HG03060 (cell line): ENCODE results near the gene CLMP.

Experiments
- ATAC-seq: cut with Tn5 transposase; IDR thresholded peaks from one replicate; pipeline ENCODE4 v1.9.1; 2021; ENCODE audit warnings: low read depth, moderate number of reproducible peaks; ENCODE audit not compliant: unreplicated experiment

Gene CLMP, protein sequence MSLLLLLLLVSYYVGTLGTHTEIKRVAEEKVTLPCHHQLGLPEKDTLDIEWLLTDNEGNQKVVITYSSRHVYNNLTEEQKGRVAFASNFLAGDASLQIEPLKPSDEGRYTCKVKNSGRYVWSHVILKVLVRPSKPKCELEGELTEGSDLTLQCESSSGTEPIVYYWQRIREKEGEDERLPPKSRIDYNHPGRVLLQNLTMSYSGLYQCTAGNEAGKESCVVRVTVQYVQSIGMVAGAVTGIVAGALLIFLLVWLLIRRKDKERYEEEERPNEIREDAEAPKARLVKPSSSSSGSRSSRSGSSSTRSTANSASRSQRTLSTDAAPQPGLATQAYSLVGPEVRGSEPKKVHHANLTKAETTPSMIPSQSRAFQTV

DNA sequence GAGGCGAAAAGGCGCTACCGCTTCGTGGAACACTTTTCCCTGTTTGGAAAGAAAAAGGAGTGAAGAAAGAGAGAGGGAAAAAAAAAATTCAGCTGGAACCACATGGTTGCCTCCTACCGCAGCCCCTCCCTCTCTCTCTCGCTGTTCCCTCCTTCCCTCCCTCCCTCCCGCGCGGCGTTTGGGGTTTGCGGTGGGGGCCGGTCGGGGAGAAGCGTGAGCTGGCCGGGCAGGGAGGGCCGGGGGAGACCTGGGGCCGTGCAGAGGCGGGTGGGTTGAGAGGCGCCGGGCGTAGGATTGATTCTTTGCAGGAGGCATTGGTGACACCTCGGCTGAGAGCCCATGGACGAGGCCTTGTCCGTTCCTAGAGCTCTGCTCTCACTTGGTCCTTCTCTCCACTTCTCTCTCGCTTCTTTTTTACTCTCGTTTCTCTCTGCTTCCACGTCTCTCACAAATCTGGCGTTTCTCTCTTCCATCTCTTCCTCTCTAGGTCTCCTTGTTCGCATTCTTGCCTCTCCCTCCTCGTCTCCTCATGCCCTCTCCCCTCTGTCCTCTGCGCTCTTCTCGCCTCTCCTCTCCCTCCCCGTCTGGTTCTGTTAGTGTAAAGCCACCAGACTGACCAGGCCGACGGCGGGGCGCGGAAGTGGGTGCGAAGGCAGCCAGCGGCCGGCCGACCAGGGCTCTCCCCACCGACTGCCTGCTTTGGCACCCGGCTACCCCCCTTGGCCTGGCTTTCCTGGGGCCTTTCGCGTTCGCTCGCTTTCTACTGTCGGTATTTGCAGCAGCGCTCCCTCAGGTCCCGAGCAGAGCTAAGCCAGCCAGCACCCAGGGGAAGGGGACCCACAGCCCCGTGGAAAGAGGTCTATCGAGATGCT lies at the start of gene CLMP:
CLMP (minus strand) TSS at position 61 of the 872 bp plus-strand sequence. CDS start 308 bp downstream, outside the sequence.
- no peak for ATAC-seq

DNA sequence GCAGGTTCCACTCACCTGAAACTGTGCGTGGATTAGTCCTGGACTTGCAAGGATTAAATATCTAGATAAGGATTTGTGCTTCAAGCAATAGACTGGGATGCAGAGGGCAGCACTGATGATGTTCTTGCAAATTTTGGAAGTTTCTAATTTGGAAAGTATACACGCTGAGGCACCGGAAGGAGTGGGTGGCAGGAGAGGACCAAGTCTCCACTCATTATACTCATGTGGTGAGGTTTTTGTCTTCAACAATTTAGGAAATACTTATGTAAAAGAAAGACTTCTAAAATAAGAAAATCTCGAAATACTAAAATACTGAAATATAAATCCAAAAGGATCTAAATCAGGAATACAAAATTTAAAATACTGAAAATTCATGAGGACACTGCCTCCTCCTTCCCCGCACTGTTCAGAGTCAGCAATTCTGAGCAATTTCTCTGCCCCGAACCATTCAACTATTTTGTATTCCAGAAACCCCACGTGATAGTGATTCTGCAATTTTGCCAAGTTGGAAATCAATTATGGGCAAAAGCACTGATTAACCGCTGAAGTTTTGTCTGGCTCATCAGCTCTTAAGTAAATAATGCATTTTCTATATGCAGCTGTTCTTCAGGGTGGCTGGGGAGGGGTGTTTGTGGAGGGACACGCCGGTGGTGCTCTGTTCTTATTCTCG lies 47.0 kb upstream of the CLMP start:
- no peak for ATAC-seq

DNA sequence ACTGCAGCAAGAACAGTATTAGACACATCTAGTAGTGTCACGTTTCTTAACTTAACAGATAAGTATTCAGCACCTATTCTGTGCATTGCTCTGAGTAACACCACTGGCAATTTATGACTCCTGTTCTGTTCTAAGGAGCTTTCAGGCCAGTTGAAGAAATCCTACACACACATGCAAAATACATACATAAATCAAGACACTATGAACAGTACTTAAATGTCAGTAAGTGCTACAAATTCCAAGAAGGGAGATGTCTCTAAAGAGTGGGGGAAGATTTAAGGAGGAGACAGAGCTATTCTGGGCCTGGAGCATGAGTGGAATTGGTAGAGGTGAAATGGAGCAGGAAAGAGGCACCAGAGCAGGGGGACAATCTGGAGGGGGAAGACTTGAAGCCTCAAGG lies 46.2 kb upstream of the CLMP start:
- no peak for ATAC-seq

DNA sequence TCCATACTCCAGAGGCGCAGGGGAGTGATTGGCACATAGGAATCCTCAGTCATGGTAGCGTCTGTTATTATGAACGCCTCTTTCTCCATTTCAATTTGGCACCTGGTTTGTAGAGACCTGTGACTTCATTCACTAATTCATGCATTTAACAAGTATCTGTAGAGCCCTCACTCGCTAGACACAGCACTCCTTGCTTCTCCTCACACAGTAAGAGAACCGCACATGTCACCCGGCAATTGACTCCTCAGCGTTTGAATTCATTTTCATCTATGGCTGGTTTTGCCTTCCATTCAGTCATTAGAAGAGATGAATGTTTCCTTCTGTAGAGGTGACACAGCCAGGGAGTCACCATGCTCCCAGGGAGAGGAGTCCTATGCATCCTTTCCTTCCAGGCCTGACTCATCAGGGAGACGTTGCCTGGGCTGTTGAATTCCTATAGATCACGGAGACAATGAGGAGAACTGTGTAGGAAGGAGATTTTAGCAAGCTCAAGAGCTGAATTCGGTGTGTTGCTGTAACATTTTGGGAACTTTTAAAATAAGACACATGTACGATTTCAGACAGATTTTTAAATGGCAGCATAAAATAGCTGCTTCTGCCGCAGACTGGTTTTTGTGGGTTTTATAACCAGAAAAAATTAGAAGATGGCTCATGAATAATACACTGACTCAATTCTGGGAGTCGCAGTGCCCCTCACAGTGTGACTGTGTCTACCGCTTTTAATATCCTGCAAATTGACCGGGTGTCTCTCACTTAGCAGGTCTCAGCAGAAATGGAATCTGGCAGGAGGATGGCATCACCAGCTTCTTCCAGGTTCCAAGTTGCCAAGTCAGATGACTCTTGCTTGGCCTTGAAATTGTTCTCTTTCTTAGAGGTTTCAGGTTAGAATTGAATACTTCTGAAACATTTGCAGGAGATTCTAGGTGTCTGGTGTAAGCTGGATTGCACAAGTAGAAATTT lies 44.4 kb upstream of the CLMP start:
- no peak for ATAC-seq

DNA sequence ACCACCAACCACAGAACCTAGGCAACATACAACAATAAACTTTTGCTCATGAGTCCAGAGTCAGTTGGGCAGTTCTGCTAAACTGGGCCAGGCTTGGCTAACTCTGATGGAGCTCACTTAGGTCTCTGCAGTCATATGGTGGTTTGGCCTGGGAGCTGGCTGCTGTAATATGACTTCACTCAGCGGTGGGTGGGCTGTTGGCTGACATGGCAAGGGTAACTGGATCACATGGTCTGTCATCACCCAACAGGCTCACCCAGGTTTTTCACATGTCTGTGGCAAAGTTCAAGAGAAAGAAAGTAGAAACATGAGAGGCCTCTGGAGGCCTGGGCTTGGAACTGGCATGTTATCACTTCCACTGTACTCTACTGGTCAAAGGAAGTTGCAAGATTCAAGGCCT lies 43.2 kb upstream of the CLMP start:
- no peak for ATAC-seq

DNA sequence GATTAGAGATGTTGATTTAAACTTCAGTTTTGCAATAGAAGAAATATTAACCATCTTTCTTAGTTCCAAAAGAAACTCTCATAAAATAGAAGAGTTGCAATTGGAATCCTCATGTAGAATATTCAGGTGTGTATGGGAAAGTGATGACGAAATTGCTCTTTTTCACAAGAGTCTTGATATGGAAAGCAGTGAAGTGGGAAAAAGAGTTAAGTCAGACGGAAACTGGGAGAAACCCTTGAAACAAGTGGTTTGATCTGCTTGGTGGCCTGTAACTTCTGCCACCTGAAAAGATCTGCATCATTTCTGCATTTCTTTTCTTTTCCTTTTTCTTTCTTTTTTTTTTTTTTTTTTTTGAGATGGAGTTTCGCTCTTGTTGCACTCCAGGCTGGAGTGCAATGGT lies 41.8 kb upstream of the CLMP start:
- ATAC-seq = no peak

DNA sequence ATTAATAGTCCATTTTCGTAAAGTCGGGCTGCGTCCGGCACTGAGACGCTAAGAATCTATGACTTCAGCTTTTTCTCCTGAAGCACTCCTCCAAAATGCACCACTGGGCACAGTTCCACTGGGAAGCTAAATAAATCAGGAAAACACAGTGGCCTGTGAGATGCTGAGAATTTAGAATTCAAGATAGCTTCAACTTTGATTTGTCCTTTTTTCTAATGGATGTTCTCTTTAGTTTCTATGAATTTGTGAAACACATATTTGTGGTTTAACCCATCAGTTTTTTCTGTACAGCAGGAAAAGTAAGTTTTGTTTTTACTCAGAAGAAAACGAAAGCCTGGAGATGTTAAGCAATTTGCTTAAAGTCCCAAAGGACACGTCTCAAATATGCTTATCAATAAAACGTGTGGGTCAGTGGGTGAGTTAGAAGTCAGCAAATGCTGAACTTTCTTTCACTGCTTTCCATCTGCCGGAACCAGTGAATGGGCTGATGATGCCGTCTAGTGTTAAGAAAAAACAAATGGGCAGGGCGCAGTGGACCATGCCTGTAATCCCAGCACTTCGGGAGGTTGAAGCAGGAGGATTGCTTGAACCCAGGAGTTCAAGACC lies 40.7 kb upstream of the CLMP start:
- no peak for ATAC-seq

DNA sequence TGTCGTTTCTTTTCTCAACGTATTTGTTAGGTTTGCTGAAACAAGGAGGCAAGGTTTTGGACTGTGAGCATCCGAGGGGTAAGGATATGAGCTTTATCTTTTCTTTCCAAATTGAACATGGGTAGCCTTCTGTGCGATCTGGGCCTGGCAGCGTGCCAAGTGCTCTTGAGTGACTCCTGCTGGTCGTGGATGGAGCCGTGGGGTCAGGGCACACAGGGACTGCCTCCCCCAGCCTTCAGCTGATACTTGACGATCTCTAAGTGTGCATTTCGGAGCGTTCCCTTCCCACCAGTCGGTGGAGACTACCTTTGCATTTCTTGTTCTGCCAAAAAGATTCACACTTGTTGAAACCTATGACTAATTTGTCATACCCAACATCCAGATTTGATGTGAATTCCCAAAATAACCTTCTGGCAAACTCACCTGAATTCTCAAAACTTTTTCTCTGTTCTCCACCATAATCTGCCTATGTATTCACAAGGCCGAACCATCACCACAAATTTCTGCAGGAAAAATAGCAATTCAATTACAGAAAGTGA lies 40.1 kb upstream of the CLMP start:
- no peak for ATAC-seq

DNA sequence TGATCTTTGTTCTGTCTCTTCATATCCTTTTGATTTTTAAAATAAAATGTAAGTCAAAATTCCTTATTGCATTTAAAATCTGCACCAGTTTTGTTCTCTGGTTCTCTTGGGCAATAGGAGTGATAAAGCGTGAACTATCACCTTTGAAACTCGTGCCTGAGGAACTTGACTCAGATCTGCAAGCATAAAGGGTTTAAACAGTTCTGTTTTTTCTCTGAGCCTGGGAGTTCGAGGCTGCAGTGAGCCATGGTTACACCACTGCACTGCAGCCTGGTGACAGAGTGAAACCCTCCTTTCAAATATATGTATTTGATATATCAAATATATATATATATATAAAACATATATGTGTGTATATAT lies 38.9 kb upstream of the CLMP start:
- no peak for ATAC-seq

DNA sequence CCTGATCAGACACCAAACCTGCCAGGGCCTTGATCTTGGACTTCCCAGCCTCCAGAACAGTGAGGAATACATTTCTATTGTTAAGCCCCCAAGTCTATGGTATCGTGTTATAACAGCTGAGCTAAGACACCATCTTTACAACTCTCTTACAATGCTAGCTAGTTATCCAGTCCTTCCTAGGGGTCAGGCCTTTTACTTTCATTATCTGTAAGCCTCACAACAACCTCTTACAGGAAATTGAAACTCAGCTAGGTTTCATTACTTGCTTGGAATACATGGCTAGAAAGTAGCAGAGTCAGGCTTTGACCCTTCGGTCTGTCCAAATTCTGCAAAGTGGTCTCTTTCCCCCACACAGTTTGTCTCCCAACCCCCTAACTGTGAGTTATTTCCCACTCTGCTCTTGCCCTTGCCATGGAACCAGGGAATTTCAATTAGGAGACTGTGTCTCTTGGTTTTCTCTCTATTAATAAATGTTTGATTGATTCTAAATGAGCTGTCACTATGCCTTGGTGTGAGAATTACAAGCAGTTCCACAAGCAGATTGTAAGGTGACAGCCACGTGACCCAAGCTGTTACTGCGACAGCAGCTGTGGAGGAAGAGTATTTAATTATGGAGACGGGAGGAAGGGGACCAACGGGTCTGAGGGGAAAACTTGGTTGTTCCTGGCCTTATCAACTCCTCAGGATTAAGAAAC lies 38.4 kb upstream of the CLMP start:
- peak; percentile 82 for ATAC-seq

DNA sequence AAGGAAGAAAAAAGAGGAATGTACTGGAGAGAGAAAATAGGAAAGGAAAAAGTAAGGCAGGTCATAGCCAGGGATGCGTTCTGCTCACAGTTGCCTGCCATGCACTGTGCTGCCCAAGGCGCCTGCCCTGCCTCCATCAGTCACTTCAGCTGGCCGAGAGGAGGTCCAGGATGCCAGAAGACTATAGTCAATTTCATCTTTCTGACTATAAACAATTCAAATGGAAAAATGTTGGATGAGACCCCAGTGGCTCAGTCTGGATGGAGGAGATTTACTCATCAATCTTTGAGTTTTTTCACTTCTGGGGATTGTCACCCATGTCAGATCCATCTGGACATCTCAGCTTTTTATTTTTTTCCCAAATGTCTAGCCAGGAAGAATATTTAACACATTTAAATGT lies 36.7 kb upstream of the CLMP start:
- no peak for ATAC-seq

DNA sequence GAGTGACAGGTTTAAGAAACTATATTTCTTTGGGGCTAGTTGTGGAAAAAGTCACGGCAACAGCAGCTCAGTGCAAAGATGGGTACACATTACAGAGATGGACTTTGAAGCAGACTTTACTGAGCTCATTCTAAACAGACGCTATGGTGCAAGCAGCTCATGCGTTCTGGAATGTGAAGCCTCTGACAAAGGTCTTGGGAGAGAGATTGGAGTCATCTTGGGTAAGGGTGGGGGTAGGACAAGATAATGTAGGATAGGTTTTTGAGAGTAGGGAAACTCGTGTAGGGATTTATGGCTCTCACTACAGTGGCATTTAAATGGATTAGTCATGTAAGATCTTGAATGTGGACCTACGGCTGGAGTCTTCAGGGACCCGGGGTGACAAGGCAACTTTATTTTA lies 36.2 kb upstream of the CLMP start:
- no peak for ATAC-seq

DNA sequence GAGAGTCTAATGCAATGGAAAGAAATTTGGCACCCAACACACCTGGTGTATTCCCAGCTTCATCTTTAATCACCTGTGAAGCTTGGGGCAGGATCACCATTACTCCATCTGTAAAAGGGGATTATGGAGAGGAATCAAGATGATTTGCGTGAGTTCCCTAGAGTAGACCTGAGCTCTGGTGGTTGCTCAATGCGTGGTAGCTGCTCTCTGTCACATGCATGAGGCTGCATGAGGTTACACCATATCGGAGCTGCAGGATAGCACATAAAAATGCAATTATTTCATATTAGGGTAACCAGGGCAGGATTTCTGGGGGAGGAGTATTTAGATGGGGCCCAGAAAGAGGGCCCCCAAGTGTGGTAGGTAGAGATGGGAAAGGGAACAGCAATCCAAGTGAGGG lies 35.3 kb upstream of the CLMP start:
- ATAC-seq = no peak

DNA sequence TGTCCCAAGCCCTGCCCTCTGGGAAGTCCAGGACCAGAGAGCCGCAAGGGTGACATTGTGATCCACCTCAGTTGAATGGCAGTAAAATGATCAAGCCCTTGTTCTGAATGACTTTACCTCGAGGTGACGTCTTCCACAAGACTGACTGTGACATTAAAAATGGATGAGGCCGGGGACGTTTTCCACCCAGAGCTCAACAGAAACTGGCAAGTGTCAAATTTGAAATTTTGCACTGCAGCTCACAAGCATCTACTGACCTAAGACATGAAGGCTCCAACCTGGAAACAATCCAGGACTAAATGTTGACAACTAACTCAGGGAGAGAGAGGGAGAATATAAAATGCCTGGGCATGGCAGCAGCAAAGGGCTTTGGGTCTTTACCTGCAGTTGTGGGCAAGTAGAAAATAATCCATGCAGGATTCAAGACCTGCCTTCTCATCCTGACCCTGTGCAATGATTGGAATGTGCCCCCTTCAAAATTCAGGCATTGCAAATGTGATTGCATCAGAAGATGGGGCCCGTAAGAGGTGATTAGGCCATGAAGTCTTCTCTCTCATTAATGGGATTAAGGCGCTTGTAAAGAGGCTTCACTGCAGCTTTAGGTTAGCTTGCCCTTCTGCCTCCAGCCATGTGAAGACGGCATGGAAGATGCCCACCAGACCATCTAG lies 33.6 kb upstream of the CLMP start:
- ATAC-seq = no peak

DNA sequence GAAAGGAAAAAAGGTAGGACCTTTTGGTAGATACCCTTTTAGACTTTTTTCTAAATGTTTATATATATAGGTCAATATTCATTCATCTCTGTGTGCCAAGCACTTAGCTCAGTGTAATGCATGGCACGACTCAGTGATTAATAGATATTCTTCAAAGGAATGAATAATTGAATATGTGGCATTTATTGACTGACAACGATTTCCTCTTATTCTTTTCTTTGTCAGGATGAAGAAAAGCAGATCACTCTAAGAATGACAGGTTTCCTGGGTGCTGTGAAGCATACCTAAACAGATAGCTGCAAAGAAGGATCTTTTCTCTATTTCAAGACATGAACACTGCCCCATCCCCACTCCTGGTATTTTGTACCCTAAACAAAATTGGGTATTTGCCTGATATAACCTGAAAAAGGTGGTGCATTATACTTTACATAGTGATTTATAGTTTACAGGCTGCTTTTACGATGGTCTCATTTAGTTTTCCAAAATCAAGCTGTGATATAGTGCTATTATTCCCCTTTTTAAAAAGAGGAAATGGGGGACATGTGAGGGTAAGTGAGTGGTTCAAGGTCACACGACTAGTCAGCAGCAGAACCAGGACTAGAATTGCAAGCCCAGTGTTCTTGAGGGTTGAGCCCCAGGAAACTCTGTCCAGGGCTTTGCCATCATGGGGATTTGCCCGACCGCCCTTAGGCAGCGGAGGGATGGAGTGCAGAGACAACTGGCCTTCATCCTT lies 32.9 kb upstream of the CLMP start:
- no peak for ATAC-seq

DNA sequence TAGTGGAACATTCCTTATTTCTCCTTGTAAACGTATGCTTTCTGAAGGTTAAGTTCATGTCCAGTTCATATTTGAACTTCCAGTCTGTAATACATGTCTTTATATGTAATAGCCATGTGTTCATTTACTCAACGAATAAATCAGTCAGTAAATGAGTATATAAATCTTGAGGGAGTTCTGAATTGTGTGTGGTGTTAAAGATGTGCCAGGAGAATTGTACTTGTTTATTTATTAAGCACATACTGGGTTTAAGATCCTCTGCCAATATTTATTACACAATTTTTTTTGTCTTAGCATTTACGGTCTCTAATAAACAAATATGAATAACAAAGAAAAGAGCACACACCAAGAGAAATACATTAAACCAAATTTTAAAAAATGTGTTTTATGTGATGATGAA lies 26.5 kb upstream of the CLMP start:
- no peak for ATAC-seq

DNA sequence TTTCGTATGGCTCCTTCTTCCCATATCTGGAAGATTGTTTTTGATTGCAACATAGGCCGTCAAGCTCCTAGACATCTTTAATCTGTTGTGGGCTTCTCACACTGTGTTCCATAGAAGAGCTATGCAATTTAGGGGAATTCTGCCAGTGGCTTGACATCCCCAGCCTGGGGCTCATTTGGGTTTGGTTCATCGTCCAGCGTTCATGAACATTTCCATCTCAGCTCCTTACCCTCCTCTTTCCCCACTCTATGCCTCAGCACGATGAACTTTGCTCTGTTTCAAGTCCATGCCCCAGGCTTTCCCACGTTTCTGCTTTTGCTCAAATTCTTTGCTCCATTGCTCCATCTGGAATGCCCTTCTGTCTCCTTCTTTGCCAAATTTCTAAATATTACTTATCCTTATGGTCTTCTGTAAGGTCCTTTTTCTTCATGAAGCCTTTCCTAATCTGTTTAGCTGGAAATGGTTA lies 26.1 kb upstream of the CLMP start:
- ATAC-seq = no peak
